Karpas-422 (cell line): ENCODE measurements around the gene THSD4. TPM values are rescaled to one million over a fixed set of nuclear protein-coding genes. Genes with fewer than 3 reads are reported as not detected.

Experiments used
- DNase-seq: peaks from one replicate; pipeline ENCODE4 v3.0.0-alpha.2; 2015
- H2AFZ ChIP-seq: fragments of 200-600 bp; sonication (generic); 2 replicates; pipeline ENCODE4 v1.6.1; 2014; ENCODE audit warnings: antibody characterized with exemption, low read length, mixed read lengths
- H3K27ac ChIP-seq: fragments of 200-600 bp; sonication (generic); 2 replicates; pipeline ENCODE4 v1.5.1; 2014; ENCODE audit warnings: mild to moderate bottlenecking, low read length, moderate library complexity
- H3K27me3 ChIP-seq: fragments of 200-600 bp; sonication (generic); 2 replicates; pipeline ENCODE4 v1.6.1; 2014; ENCODE audit warnings: low read length, mixed read lengths
- H3K36me3 ChIP-seq: fragments of 200-600 bp; sonication (generic); 2 replicates; pipeline ENCODE4 v1.6.1; 2014; ENCODE audit warnings: low read length, mixed read lengths; ENCODE audit not compliant: insufficient read depth
- H3K4me1 ChIP-seq: fragments of 200-600 bp; sonication (generic); 2 replicates; pipeline ENCODE4 v1.6.1; 2014; ENCODE audit warnings: mild to moderate bottlenecking, low read length, mixed read lengths
- H3K4me2 ChIP-seq: fragments of 200-600 bp; sonication (generic); 2 replicates; pipeline ENCODE4 v1.6.1; 2014; ENCODE audit warnings: low read length, low read depth, mild to moderate bottlenecking; ENCODE audit not compliant: poor library complexity, severe bottlenecking
- H3K4me3 ChIP-seq: fragments of 200-600 bp; sonication (generic); 2 replicates; pipeline ENCODE4 v1.5.1; 2014; ENCODE audit warnings: mild to moderate bottlenecking, antibody characterized with exemption, low read length, mixed read lengths
- H3K79me2 ChIP-seq: fragments of 200-600 bp; sonication (generic); 2 replicates; pipeline ENCODE4 v1.6.1; 2014; ENCODE audit warnings: mild to moderate bottlenecking, low read length, mixed read lengths
- H3K9ac ChIP-seq: fragments of 200-600 bp; sonication (generic); 2 replicates; pipeline ENCODE4 v1.6.0; 2014; ENCODE audit warnings: low read length
- H3K9me2 ChIP-seq: fragments of 200-600 bp; sonication (generic), shearing (Covaris generic); replicated peaks from 2 replicates; pipeline ENCODE4 v1.6.0; 2014; ENCODE audit warnings: mild to moderate bottlenecking, low read length, moderate library complexity; ENCODE audit not compliant: insufficient read depth
- H3K9me3 ChIP-seq: fragments of 300-700, 200-600 bp; sonication (generic); 2 replicates; pipeline ENCODE4 v1.6.1; 2014; ENCODE audit warnings: low read length, mixed read lengths
- H4K20me1 ChIP-seq: fragments of 200-600 bp; sonication (generic); 2 replicates; pipeline ENCODE4 v1.6.1; 2014; ENCODE audit warnings: mild to moderate bottlenecking, antibody characterized with exemption, low read length, low read depth; ENCODE audit not compliant: insufficient read depth
- total RNA-seq: library from RNA; depleted of rRNA; stranded (reverse); fragments of >200 nt; shearing (Covaris generic); gene quantifications from 2 replicates; pipeline ENCODE4 v1.2.3, GENCODE V29; 2014; ENCODE audit warnings: low replicate concordance

THSD4 gene
- total RNA-seq, 1 experiment from 2014 or later: 0.11 TPM

GRCh38 chr15:71708051-71708429 is 592.8 kb downstream of the THSD4 start:
- no peaks in the 10 kb centered on the region for H3K9me2 ChIP-seq
- no peaks in the 10 kb centered on the region for H4K20me1 ChIP-seq
- no peak overlapping the region for H3K4me2 ChIP-seq
- H3K36me3 ChIP-seq: no peaks in the 10 kb centered on the region
- H3K79me2 ChIP-seq: no peaks in the 10 kb centered on the region
- no peaks in the 10 kb centered on the region for H3K27me3 ChIP-seq
- no peak overlapping the region for H3K9ac ChIP-seq
- H3K4me1 ChIP-seq: no peaks in the 10 kb centered on the region
- H2AFZ ChIP-seq: no peak overlapping the region
- no peak overlapping the region for H3K4me3 ChIP-seq
- H3K9me3 ChIP-seq: no peaks in the 10 kb centered on the region
- no peak for DNase-seq
- H3K27ac ChIP-seq: no peak overlapping the region

GRCh38 chr15:71708741-71709140 is 593.5 kb downstream of the THSD4 start:
- H3K79me2 ChIP-seq: no peaks in the 10 kb centered on the region
- H3K4me1 ChIP-seq: no peaks in the 10 kb centered on the region
- no peak overlapping the region for H3K4me3 ChIP-seq
- no peak overlapping the region for H2AFZ ChIP-seq
- no peaks in the 10 kb centered on the region for H3K27me3 ChIP-seq
- no peaks in the 10 kb centered on the region for H4K20me1 ChIP-seq
- no peak for DNase-seq
- H3K27ac ChIP-seq: no peak overlapping the region
- no peaks in the 10 kb centered on the region for H3K9me3 ChIP-seq
- H3K4me2 ChIP-seq: no peak overlapping the region
- H3K9ac ChIP-seq: no peak overlapping the region
- no peaks in the 10 kb centered on the region for H3K36me3 ChIP-seq
- H3K9me2 ChIP-seq: no peaks in the 10 kb centered on the region

DNA sequence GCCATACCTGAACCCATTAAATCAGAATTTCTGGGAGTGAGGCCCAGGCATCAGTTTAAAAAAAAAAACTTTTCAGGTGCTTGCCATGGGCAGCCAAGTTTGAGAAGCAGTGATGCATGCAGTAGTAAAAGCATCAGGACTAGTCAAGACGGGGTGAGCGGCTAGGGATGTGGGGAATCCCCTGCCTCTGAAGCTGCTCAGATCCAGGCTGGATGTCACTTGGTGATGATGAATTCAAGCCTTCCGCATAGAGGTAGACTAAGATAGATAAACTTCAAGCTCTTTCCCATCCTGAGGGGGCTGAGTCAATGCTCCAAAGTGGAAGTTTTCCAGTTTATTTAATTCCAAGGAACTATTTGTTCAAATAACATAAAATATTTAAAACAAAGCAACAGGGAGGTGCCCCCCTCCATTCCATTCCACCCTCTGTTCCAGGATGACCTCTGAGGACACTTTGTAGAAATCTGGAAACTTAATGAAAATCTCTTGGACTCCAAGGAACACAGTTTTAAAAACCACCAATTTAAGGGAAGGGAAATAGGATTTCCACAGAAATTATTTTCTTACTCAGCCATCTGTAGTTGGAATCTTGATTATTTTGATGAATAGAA is 594.6 kb downstream of the THSD4 start:
- no peak overlapping the region for H3K27ac ChIP-seq
- H4K20me1 ChIP-seq: no peaks in the 10 kb centered on the region
- H2AFZ ChIP-seq: no peak overlapping the region
- H3K27me3 ChIP-seq: no peaks in the 10 kb centered on the region
- no peaks in the 10 kb centered on the region for H3K9me2 ChIP-seq
- no peak overlapping the region for H3K4me3 ChIP-seq
- H3K4me1 ChIP-seq: no peaks in the 10 kb centered on the region
- H3K9me3 ChIP-seq: no peaks in the 10 kb centered on the region
- H3K4me2 ChIP-seq: no peak overlapping the region
- DNase-seq: no peak
- no peak overlapping the region for H3K9ac ChIP-seq
- H3K36me3 ChIP-seq: no peaks in the 10 kb centered on the region
- no peaks in the 10 kb centered on the region for H3K79me2 ChIP-seq

DNA sequence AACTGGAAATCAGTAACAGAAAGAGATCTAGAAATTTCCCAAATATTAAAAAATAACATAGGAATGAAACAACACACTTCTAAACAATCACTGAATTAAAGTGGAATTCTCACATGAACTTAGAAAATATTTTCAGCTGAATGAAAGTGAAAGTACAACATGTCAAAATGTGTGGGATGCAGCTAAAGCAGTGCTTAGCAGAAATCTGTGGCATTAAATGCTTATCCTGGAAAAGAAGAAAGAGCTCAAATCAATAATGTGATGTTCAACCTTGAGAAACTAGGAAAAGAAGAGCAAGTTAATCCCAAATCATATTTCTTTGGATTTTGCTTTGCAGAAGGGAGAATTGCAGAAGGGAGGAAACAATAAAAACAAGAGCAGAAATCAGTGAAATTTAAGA is 596.9 kb downstream of the THSD4 start:
- H3K9me2 ChIP-seq: no peaks in the 10 kb centered on the region

GRCh38 chr15:71713191-71713809 is 598.0 kb downstream of the THSD4 start:
- no peaks in the 10 kb centered on the region for H3K4me1 ChIP-seq
- no peak overlapping the region for H3K4me2 ChIP-seq

More for the DNA sequence above, 596.9 kb downstream of the THSD4 start:
- H3K79me2 ChIP-seq: no peaks in the 10 kb centered on the region
- H3K27ac ChIP-seq: no peak overlapping the region
- no peak for DNase-seq
- no peaks in the 10 kb centered on the region for H3K4me1 ChIP-seq
- H3K9ac ChIP-seq: no peak overlapping the region
- H3K4me2 ChIP-seq: no peak overlapping the region
- H4K20me1 ChIP-seq: no peaks in the 10 kb centered on the region
- H3K4me3 ChIP-seq: no peak overlapping the region
- no peaks in the 10 kb centered on the region for H3K36me3 ChIP-seq
- H3K9me3 ChIP-seq: no peaks in the 10 kb centered on the region
- no peaks in the 10 kb centered on the region for H3K27me3 ChIP-seq
- H2AFZ ChIP-seq: no peak overlapping the region

GRCh38 chr15:71715914-71716313 is 600.6 kb downstream of the THSD4 start:
- Histone ChIP-seq H3K79me2 (no peaks in the 10 kb centered on the region), H2AFZ (no peak overlapping the region), H3K9me2 (no peaks in the 10 kb centered on the region), H3K27me3 (no peaks in the 10 kb centered on the region), H3K27ac (no peak overlapping the region), H4K20me1 (no peaks in the 10 kb centered on the region), H3K4me3 (no peak overlapping the region), H3K9me3 (no peaks in the 10 kb centered on the region), H3K4me1 (no peaks in the 10 kb centered on the region), H3K9ac (no peak overlapping the region), H3K4me2 (no peak overlapping the region), H3K36me3 (no peaks in the 10 kb centered on the region)
- DNase-seq: no peak

More at GRCh38 chr15:71713191-71713809, 598.0 kb downstream of the THSD4 start:
- no peaks in the 10 kb centered on the region for H3K9me3 ChIP-seq
- no peak overlapping the region for H3K27ac ChIP-seq
- H3K9me2 ChIP-seq: no peaks in the 10 kb centered on the region
- H3K79me2 ChIP-seq: no peaks in the 10 kb centered on the region
- H4K20me1 ChIP-seq: no peaks in the 10 kb centered on the region
- no peaks in the 10 kb centered on the region for H3K27me3 ChIP-seq
- H3K36me3 ChIP-seq: no peaks in the 10 kb centered on the region
- no peak overlapping the region for H3K4me3 ChIP-seq
- no peak overlapping the region for H3K9ac ChIP-seq
- no peak overlapping the region for H2AFZ ChIP-seq
- no peak for DNase-seq

DNA sequence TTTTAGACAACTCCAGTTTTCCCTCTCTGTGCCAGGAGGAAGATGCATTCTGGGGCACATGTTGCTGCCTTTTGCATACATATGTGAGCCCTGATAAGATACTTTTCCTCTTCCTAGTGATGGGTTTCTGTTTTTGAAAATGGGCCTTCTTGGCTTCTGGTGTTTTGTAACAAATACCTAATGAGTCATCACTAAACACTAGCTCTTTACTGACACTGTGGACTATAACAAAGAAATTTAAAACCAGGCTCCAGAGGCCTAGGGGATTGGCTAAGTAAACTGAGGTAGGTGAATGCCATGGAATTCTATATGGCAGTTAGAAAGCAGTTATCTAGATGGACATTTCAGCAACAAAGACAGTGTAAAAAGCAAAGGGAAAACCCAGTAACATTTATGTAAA is 601.7 kb downstream of the THSD4 start:
- no peaks in the 10 kb centered on the region for H3K9me3 ChIP-seq
- no peaks in the 10 kb centered on the region for H3K4me1 ChIP-seq
- H3K4me3 ChIP-seq: no peak overlapping the region
- no peak overlapping the region for H3K4me2 ChIP-seq
- H3K36me3 ChIP-seq: no peaks in the 10 kb centered on the region
- H3K27ac ChIP-seq: no peak overlapping the region
- H3K27me3 ChIP-seq: no peaks in the 10 kb centered on the region
- no peak overlapping the region for H2AFZ ChIP-seq
- H4K20me1 ChIP-seq: no peaks in the 10 kb centered on the region
- no peaks in the 10 kb centered on the region for H3K79me2 ChIP-seq
- H3K9ac ChIP-seq: no peak overlapping the region
- no peaks in the 10 kb centered on the region for H3K9me2 ChIP-seq
- DNase-seq: no peak

DNA sequence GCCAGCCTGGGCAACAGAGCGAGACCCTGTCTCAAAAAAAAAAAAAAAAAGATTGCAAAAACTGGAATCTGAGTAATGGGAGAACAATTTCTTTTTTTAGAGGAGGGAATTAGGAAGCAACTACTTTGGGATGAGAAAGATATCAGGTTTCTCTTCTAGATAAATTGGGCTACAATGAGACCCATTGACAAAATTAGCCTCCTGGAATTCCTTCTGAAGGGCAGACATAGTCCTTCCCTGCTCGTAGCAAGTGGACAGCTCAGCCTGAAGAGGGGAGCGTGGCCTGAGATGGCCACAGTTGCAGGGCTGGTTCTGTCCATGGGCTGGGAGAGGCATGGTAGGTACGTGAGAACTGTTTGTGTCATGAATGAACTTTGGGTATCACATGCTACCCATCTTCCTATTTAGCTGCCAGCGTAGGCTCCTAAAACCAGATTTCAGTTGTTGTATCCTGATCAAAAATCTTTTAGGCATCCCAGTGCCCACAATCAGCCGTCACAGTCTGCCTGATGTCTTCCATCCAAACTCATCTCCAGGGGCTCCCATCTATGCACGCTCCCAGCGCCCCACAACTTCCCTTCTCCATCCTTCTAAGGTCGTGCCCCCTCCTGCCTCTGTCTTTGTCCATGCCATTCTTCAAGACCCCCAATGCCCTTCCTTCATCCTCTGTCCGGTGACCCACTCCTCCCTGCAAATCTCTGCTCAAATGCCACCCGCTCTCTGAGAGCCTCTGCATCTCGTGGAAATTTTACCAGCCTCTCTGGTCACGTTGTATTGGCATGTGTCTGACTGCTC is 603.0 kb downstream of the THSD4 start:
- Histone ChIP-seq H2AFZ (no peak overlapping the region), H3K4me2 (no peak overlapping the region), H3K9ac (no peak overlapping the region), H4K20me1 (no peaks in the 10 kb centered on the region), H3K36me3 (no peaks in the 10 kb centered on the region), H3K79me2 (no peaks in the 10 kb centered on the region), H3K27me3 (no peaks in the 10 kb centered on the region), H3K4me3 (no peak overlapping the region), H3K9me3 (no peaks in the 10 kb centered on the region), H3K27ac (no peak overlapping the region), H3K9me2 (no peaks in the 10 kb centered on the region), H3K4me1 (no peaks in the 10 kb centered on the region)
- DNase-seq: no peak
